HCT116 (cell line): ENCODE results near the gene GNS. TPM values are rescaled to one million over a fixed set of nuclear protein-coding genes. Genes with fewer than 3 reads are reported as not detected.

Experiments
- ATAC-seq: fragments of 200-7000 bp; cut with Tn5 transposase; 2 replicates; pipeline ENCODE4 v1.9.1; 2020; ENCODE audit warnings: mild to moderate bottlenecking, moderate library complexity
- BruUV-seq: library from RNA; stranded (reverse); fragments of 400-500 nt; replicated peaks from 2 replicates; lab custom pipeline; 2021; lab: Mats Ljungman, UMichigan
- CTCF ChIA-PET: fragments of 300-600 bp; sonication (Branson Sonifier 250); formaldehyde crosslinking; loops from one replicate; lab custom pipeline; 2021; ENCODE audit warnings: antibody characterized with exemption; lab: Charles Lee
- POLR2A ChIA-PET: fragments of 300-600, 350-600 bp; sonication (Branson Sonifier 250); formaldehyde crosslinking; loops from one replicate; lab custom pipeline; 2021; ENCODE audit warnings: antibody characterized with exemption; lab: Charles Lee
- RAD21 ChIA-PET, 2 experiments: fragments of 300-600 bp; sonication (Branson Sonifier 250); formaldehyde crosslinking; loops; one replicate each; lab custom pipeline; 2023; ENCODE audit warnings: low total read pairs in 2 of 2; ENCODE audit not compliant: uncharacterized antibody in 2 of 2, unreplicated experiment in 2 of 2, low non-redundant PET in 1 of 2; lab: Charles Lee
- DNase-seq: peaks from one replicate; pipeline ENCODE4 v3.0.0-alpha.2; 2010; ENCODE audit warnings: low read depth, low spot score
- H2AFZ ChIP-seq: fragments of 200-600 bp; shearing (Covaris generic), sonication (generic); 2 replicates; pipeline ENCODE4 v1.6.1; 2017; ENCODE audit warnings: low read depth, mixed run types, mixed read lengths, antibody characterized with exemption, low read length; ENCODE audit not compliant: poor library complexity, severe bottlenecking
- H3K27ac ChIP-seq: 2 replicates; pipeline ENCODE4 v1.5.1; 2012; ENCODE audit warnings: low read depth, low read length
- H3K27me3 ChIP-seq: fragments of 200-600 bp; sonication (generic); 2 replicates; pipeline ENCODE4 v1.6.1; 2016; ENCODE audit warnings: mixed run types, low read length, mixed read lengths; ENCODE audit not compliant: insufficient read depth
- H3K36me3 ChIP-seq, 2 experiments: fragments of 200-500 bp in 1 of 2; fragments of 200-600 bp in 1 of 2; sonication (Bioruptor generic) in 1 of 2; sonication (generic) in 1 of 2; 2 replicates each; pipeline versions ENCODE4 v1.5.1 to v1.6.1; 2014 to 2016; ENCODE audit warnings: low read length in 2 of 2, inconsistent platforms in 1 of 2, mixed read lengths in 1 of 2, mixed run types in 1 of 2; ENCODE audit not compliant: insufficient read depth in 2 of 2, control insufficient read depth in 1 of 2
- H3K4me1 ChIP-seq, 2 experiments: fragments of 200-600 bp in 1 of 2; sonication (generic) in 1 of 2; 2 replicates each; pipeline versions ENCODE4 v1.5.1 to v1.6.1; 2012 to 2017; ENCODE audit warnings: low read length in 2 of 2, inconsistent platforms in 1 of 2, mild to moderate bottlenecking in 1 of 2, mixed read lengths in 1 of 2, mixed run types in 1 of 2, moderate library complexity in 1 of 2; ENCODE audit not compliant: insufficient read depth in 2 of 2, control insufficient read depth in 1 of 2
- H3K4me2 ChIP-seq: fragments of 200-600 bp; sonication (generic); 2 replicates; pipeline ENCODE4 v1.6.1; 2017; ENCODE audit warnings: mixed run types, low read length, mixed read lengths
- H3K4me3 ChIP-seq, 2 experiments: fragments of 200-600 bp in 1 of 2; sonication (generic) in 1 of 2; replicated peaks in 1 of 2; 2 replicates each; pipeline ENCODE4 v1.5.1; 2011 to 2016; ENCODE audit warnings: low read length in 2 of 2, control low read depth in 1 of 2, low read depth in 1 of 2, mild to moderate bottlenecking in 1 of 2, mixed read lengths in 1 of 2, mixed run types in 1 of 2
- H3K79me2 ChIP-seq: fragments of 200-600 bp; sonication (generic); 2 replicates; pipeline ENCODE4 v1.6.1; 2017; ENCODE audit warnings: mild to moderate bottlenecking, mixed run types, low read length, moderate library complexity, mixed read lengths; ENCODE audit not compliant: insufficient read depth
- H3K9ac ChIP-seq: fragments of 200-600 bp; sonication (generic); 2 replicates; pipeline ENCODE4 v1.6.1; 2016; ENCODE audit warnings: low read length, mixed read lengths
- H3K9me2 ChIP-seq: fragments of 200-600 bp; sonication (generic), shearing (Covaris generic); 2 replicates; pipeline ENCODE4 v1.6.1; 2017; ENCODE audit warnings: mixed run types, mild to moderate bottlenecking, moderate library complexity; ENCODE audit not compliant: insufficient read depth
- H3K9me3 ChIP-seq, 2 experiments: fragments of 200-500 bp in 1 of 2; fragments of 200-600 bp in 1 of 2; sonication (Bioruptor generic) in 1 of 2; sonication (generic) in 1 of 2; 2 replicates each; pipeline ENCODE4 v1.6.1; 2014 to 2017; ENCODE audit warnings: low read length in 2 of 2, mixed read lengths in 2 of 2, inconsistent platforms in 1 of 2, low read depth in 1 of 2, mild to moderate bottlenecking in 1 of 2, mixed run types in 1 of 2, moderate library complexity in 1 of 2; ENCODE audit not compliant: control insufficient read depth in 1 of 2, insufficient read depth in 1 of 2
- H4K20me1 ChIP-seq: fragments of 200-600 bp; sonication (generic), shearing (Covaris generic); 2 replicates; pipeline ENCODE4 v1.6.1; 2017; ENCODE audit warnings: mixed run types, mild to moderate bottlenecking, moderate library complexity; ENCODE audit not compliant: insufficient read depth
- CBX3 ChIP-seq: IDR thresholded peaks from 2 replicates; pipeline ENCODE4 v1.6.1; 2012; ENCODE audit warnings: low read depth
- CEBPB ChIP-seq: IDR thresholded peaks from 2 replicates; pipeline ENCODE4 v1.6.1; 2012; ENCODE audit warnings: low read depth
- JUND ChIP-seq: IDR thresholded peaks from 2 replicates; pipeline ENCODE4 v1.6.1; 2012
- POLR2AphosphoS5 ChIP-seq: IDR thresholded peaks from 2 replicates; pipeline ENCODE4 v1.6.1; 2011; ENCODE audit warnings: mild to moderate bottlenecking, low read depth, low read length, moderate library complexity
- RAD21 ChIP-seq: IDR thresholded peaks from 2 replicates; pipeline ENCODE4 v1.6.1; 2012; ENCODE audit warnings: low read depth, mild to moderate bottlenecking
- SIN3A ChIP-seq: IDR thresholded peaks from 2 replicates; pipeline ENCODE4 v1.6.1; 2012; ENCODE audit warnings: low read depth
- SP1 ChIP-seq: IDR thresholded peaks from 2 replicates; pipeline ENCODE4 v1.6.1; 2012; ENCODE audit warnings: low read depth
- SRF ChIP-seq: IDR thresholded peaks from 2 replicates; pipeline ENCODE4 v1.6.1; 2012; ENCODE audit warnings: low read depth
- YY1 ChIP-seq: IDR thresholded peaks from 2 replicates; pipeline ENCODE4 v1.6.1; 2011; ENCODE audit warnings: low read length, low read depth, moderate library complexity, mild to moderate bottlenecking; ENCODE audit not compliant: insufficient replicate concordance; ENCODE audit errors: extremely low read depth
- ZNF274 ChIP-seq: fragments of 200-500 bp; sonication (Bioruptor generic); IDR thresholded peaks from 2 replicates; pipeline ENCODE4 v1.6.1; 2014; ENCODE audit warnings: mild to moderate bottlenecking, low read depth, low read length, inconsistent platforms
- intact Hi-C: fragments of 100-400 bp; cut with micrococcal nuclease; formaldehyde crosslinking; loops from 2 replicates; pipeline ENCODE4 v1.10.0; 2022
- total RNA-seq: library from RNA; stranded (reverse); gene quantifications from one replicate; pipeline ENCODE4 v1.2.1, GENCODE V29; 2021; ENCODE audit not compliant: unreplicated experiment
- TF ChIP-seq, protein P1 (sequence below): IDR thresholded peaks from 2 replicates; pipeline ENCODE4 v1.6.1; 2012; ENCODE audit warnings: low read depth
- TF ChIP-seq, protein P2 (sequence below): IDR thresholded peaks from 2 replicates; pipeline ENCODE4 v1.6.1; 2012
- TF ChIP-seq, protein P3 (sequence below), 3 experiments: fragments of 200-600 bp in 1 of 3; sonication (generic) in 1 of 3; IDR thresholded peaks in 2 of 3; conservative IDR thresholded peaks in 1 of 3; 2 replicates each; pipeline ENCODE4 v1.5.1; 2012 to 2017; ENCODE audit warnings: low read depth in 2 of 3, low read length in 2 of 3, antibody characterized with exemption in 1 of 3, borderline replicate concordance in 1 of 3, control low read depth in 1 of 3, mild to moderate bottlenecking in 1 of 3, mixed read lengths in 1 of 3, mixed run types in 1 of 3, moderate library complexity in 1 of 3; ENCODE audit not compliant: insufficient read depth in 1 of 3

Gene GNS
- total RNA-seq, 1 experiment from 2014 or later, result 45.7 TPM

DNA sequence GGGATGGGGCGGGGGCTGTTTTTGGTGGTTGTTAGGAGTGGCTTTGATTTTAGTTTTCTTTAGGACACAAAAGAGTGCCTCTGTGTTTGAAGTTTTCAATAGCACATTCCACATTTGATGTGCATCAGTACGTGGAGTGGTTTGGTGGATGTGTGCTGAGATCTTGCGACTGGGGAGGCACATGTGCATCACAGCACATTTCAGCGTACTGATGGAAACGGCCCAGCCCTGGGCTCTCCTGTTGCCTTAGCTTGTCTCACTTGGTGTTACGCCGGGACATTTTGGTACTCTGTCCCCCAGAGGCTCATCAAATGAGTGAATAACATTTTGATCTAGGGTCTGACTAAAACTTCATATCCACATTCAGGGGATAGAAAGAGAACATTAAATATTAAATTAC lies 70.5 kb downstream of the GNS start (continued):
- TF ChIP-seq, protein P1, sequence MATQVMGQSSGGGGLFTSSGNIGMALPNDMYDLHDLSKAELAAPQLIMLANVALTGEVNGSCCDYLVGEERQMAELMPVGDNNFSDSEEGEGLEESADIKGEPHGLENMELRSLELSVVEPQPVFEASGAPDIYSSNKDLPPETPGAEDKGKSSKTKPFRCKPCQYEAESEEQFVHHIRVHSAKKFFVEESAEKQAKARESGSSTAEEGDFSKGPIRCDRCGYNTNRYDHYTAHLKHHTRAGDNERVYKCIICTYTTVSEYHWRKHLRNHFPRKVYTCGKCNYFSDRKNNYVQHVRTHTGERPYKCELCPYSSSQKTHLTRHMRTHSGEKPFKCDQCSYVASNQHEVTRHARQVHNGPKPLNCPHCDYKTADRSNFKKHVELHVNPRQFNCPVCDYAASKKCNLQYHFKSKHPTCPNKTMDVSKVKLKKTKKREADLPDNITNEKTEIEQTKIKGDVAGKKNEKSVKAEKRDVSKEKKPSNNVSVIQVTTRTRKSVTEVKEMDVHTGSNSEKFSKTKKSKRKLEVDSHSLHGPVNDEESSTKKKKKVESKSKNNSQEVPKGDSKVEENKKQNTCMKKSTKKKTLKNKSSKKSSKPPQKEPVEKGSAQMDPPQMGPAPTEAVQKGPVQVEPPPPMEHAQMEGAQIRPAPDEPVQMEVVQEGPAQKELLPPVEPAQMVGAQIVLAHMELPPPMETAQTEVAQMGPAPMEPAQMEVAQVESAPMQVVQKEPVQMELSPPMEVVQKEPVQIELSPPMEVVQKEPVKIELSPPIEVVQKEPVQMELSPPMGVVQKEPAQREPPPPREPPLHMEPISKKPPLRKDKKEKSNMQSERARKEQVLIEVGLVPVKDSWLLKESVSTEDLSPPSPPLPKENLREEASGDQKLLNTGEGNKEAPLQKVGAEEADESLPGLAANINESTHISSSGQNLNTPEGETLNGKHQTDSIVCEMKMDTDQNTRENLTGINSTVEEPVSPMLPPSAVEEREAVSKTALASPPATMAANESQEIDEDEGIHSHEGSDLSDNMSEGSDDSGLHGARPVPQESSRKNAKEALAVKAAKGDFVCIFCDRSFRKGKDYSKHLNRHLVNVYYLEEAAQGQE, result no peak
- TF ChIP-seq POLR2AphosphoS5, result no peak
- TF ChIP-seq, protein P2, sequence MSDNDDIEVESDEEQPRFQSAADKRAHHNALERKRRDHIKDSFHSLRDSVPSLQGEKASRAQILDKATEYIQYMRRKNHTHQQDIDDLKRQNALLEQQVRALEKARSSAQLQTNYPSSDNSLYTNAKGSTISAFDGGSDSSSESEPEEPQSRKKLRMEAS, result no peak
- TF ChIP-seq YY1, result no peak

DNA sequence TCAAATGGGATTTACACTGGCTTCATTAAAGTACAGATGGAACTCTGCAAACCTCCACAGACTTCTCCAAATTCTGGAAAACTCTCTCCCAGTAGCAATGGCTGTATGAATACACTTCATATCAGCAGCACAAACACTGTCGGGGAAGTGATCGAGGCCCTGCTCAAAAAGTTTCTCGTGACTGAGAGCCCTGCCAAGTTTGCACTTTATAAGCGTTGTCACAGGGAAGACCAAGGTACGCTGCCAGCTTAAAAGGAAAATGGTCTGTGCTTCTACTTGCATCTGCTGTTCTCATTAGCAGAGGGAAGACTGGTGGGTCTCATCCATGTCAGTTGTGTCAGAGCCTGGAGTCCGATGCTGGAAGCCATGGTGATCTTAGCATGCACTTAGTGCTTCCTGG lies 71.0 kb downstream of the GNS start:
- H3K36me3 ChIP-seq, result peaks cover 16 to 27% of the 10 kb centered on the region in 2 experiments; a peak in 3 of 4 replicates
- H3K27me3 ChIP-seq, result no peaks in the 10 kb centered on the region
- no TSS peak for BruUV-seq
- no peak overlapping the region for H3K27ac ChIP-seq
- H3K4me2 ChIP-seq, result no peak overlapping the region
- no peak for ATAC-seq
- TF ChIP-seq SRF (no peak), JUND (no peak), ZNF274 (no peak), SIN3A (no peak), YY1 (no peak), SP1 (no peak), RAD21 (no peak), CBX3 (no peak), CEBPB (no peak), POLR2AphosphoS5 (no peak)
- TF ChIP-seq, protein P3, sequence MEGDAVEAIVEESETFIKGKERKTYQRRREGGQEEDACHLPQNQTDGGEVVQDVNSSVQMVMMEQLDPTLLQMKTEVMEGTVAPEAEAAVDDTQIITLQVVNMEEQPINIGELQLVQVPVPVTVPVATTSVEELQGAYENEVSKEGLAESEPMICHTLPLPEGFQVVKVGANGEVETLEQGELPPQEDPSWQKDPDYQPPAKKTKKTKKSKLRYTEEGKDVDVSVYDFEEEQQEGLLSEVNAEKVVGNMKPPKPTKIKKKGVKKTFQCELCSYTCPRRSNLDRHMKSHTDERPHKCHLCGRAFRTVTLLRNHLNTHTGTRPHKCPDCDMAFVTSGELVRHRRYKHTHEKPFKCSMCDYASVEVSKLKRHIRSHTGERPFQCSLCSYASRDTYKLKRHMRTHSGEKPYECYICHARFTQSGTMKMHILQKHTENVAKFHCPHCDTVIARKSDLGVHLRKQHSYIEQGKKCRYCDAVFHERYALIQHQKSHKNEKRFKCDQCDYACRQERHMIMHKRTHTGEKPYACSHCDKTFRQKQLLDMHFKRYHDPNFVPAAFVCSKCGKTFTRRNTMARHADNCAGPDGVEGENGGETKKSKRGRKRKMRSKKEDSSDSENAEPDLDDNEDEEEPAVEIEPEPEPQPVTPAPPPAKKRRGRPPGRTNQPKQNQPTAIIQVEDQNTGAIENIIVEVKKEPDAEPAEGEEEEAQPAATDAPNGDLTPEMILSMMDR (IDR thresholded peaks at IDR 0.05 in 2 of 3, conservative IDR thresholded peaks at IDR 0.05 in 1 of 3; ENCODE audit: borderline replicate concordance in 1 of 3, insufficient read depth in 1 of 3, low read depth in 2 of 3, low read length in 2 of 3), result no peak
- H4K20me1 ChIP-seq, result no peaks in the 10 kb centered on the region
- H3K9ac ChIP-seq, result no peak overlapping the region
- peaks cover 3 to 8% of the 10 kb centered on the region in 2 experiments; a peak in 2 of 4 replicates for H3K4me1 ChIP-seq
- no peaks in the 10 kb centered on the region for H3K9me3 ChIP-seq
- ChIA-PET RAD21 (no interaction called here), CTCF (interaction anchor here (1.6 kb wide), 1 partner anchor 10 kb away, joined by 5 read pairs; no protein-coding TSS in a partner anchor), POLR2A (no interaction called here)
- no peaks in the 10 kb centered on the region for H3K9me2 ChIP-seq
- peaks cover 20% of the 10 kb centered on the region for H3K79me2 ChIP-seq
- H3K4me3 ChIP-seq, result no peak overlapping the region
- H2AFZ ChIP-seq, result no peak overlapping the region
- DNase-seq, result no peak
- intact Hi-C loops, result no loop called here
